GF-D8 (cell line): Measurements from ENCODE around the gene FBXL14.

Source experiments
- DNase-seq: peaks from one replicate; lab custom pipeline; 2025; lab: John Stamatoyannopoulos, UW

The FBXL14 gene

GRCh38 chr12:1593174-1594005 is 991 bp downstream of the FBXL14 start:
- no peak for DNase-seq

GRCh38 chr12:1592444-1593173 is 1.8 kb downstream of the FBXL14 start:
- DNase-seq = no peak

GRCh38 chr12:1591543-1591942 is 2.8 kb downstream of the FBXL14 start:
- no peak for DNase-seq

GRCh38 chr12:1591034-1591433 is 3.3 kb downstream of the FBXL14 start:
- DNase-seq = no peak

GRCh38 chr12:1590221-1590979 is 4.0 kb downstream of the FBXL14 start:
- no peak for DNase-seq

- no peak for DNase-seq
These were observed 5.8 kb downstream of the FBXL14 start for GRCh38 chr12:1588575-1588947.

- no peak for DNase-seq
These were observed 6.3 kb downstream of the FBXL14 start for GRCh38 chr12:1587927-1588574.

GRCh38 chr12:1584326-1584725 is 10.1 kb downstream of the FBXL14 start:
- no peak for DNase-seq

GRCh38 chr12:1583421-1584078 is 10.8 kb downstream of the FBXL14 start:
- DNase-seq = peak; percentile 35

- no peak for DNase-seq
These were observed 11.7 kb downstream of the FBXL14 start for GRCh38 chr12:1582709-1583050.

GRCh38 chr12:1581973-1582708 is 12.2 kb downstream of the FBXL14 start:
- DNase-seq = no peak

- DNase-seq = no peak
These were observed 13.9 kb downstream of the FBXL14 start for GRCh38 chr12:1580526-1580925.

GRCh38 chr12:1579651-1580435 is 14.5 kb downstream of the FBXL14 start:
- no peak for DNase-seq

GRCh38 chr12:1576410-1577241 is 17.8 kb downstream of the FBXL14 start:
- DNase-seq = no peak

- no peak for DNase-seq
These were observed 18.7 kb downstream of the FBXL14 start for GRCh38 chr12:1575408-1576401.

- no peak for DNase-seq
These were observed 19.5 kb downstream of the FBXL14 start for GRCh38 chr12:1574865-1575259.

- DNase-seq = no peak
These were observed 20.2 kb downstream of the FBXL14 start for GRCh38 chr12:1573960-1574864.
